Chondrocyte (in vitro differentiated cells): Measurements from ENCODE around the gene OSGEP. TPM values are rescaled to one million over a fixed set of nuclear protein-coding genes. Genes with fewer than 3 reads are reported as not detected.
A peak's percentile ranks its signal among the peaks of the same experiment; 100 is the strongest.
"Not testable (repeated sequence)": the region's sequence is repeated elsewhere in the genome, so short reads cannot be mapped to it uniquely, and the experiment has no call there.

Source experiments
- DNase-seq: peaks from one replicate; pipeline ENCODE4 v3.0.0; 2021; ENCODE audit warnings: mixed read lengths, low spot score
- H3K27ac Mint-ChIP-seq: one replicate; pipeline ENCODE4 v1.8.0; 2021; ENCODE audit warnings: mild to moderate bottlenecking, moderate library complexity, mixed read lengths; ENCODE audit not compliant: unreplicated experiment
- H3K27me3 Mint-ChIP-seq: 2 replicates; pipeline ENCODE4 v1.8.0; 2021; ENCODE audit warnings: low read depth, mixed read lengths
- H3K36me3 Mint-ChIP-seq: 2 replicates; pipeline ENCODE4 v1.8.0; 2021; ENCODE audit warnings: low read depth, mixed read lengths
- H3K4me1 Mint-ChIP-seq: 2 replicates; pipeline ENCODE4 v1.8.0; 2021; ENCODE audit warnings: low read depth, mild to moderate bottlenecking, mixed read lengths
- H3K4me3 Mint-ChIP-seq: one replicate; pipeline ENCODE4 v1.8.0; 2021; ENCODE audit warnings: mild to moderate bottlenecking, moderate library complexity, mixed read lengths; ENCODE audit not compliant: unreplicated experiment
- H3K9me3 Mint-ChIP-seq: 2 replicates; pipeline ENCODE4 v1.8.0; 2021; ENCODE audit warnings: low read depth, mixed read lengths
- CTCF ChIP-seq: fragments of 200-600 bp; sonication (generic); IDR thresholded peaks from 2 replicates; pipeline ENCODE4 v1.5.0; 2021; ENCODE audit warnings: antibody characterized with exemption, mild to moderate bottlenecking, moderate library complexity
- total RNA-seq: library from RNA; stranded (reverse); gene quantifications from 3 replicates; pipeline ENCODE4 v1.2.1, GENCODE V29; 2021

Gene OSGEP
- total RNA-seq, 1 donor from 2014 or later = 26.0 TPM

GRCh38 chr14:20460458-20461224 lies 6.0 kb upstream of the OSGEP start:
- TF ChIP-seq CTCF = no peak
- Mint-ChIP-seq H3K4me3 (peak overlapping the region; percentile 86), H3K4me1 (peaks cover 31% of the 10 kb centered on the region), H3K9me3 (no peaks in the 10 kb centered on the region), H3K27ac (peak overlapping the region; percentile 97), H3K27me3 (no peaks in the 10 kb centered on the region), H3K36me3 (peaks cover 12% of the 10 kb centered on the region)
- DNase-seq = no peak

- H3K4me1 Mint-ChIP-seq = peaks cover 31% of the 10 kb centered on the region
These were observed 3.6 kb upstream of the OSGEP start for GRCh38 chr14:20458031-20458789.

GRCh38 chr14:20456971-20457370 lies 2.4 kb upstream of the OSGEP start:
- Mint-ChIP-seq H3K27me3 (no peaks in the 10 kb centered on the region), H3K9me3 (no peaks in the 10 kb centered on the region), H3K27ac (no peak overlapping the region), H3K4me3 (no peak overlapping the region), H3K4me1 (peaks cover 28% of the 10 kb centered on the region), H3K36me3 (peaks cover 17% of the 10 kb centered on the region)
- no peak for TF ChIP-seq CTCF
- DNase-seq = no peak

More at GRCh38 chr14:20458031-20458789, 3.6 kb upstream of the OSGEP start:
- Mint-ChIP-seq H3K27ac (peak overlapping the region; percentile 73), H3K36me3 (peaks cover 12% of the 10 kb centered on the region), H3K9me3 (no peaks in the 10 kb centered on the region), H3K27me3 (no peaks in the 10 kb centered on the region), H3K4me3 (no peak overlapping the region)
- DNase-seq = no peak
- no peak for TF ChIP-seq CTCF

GRCh38 chr14:20455355-20456300 lies 1.0 kb upstream of the OSGEP start:
- no peaks in the 10 kb centered on the region for H3K9me3 Mint-ChIP-seq
- H3K27me3 Mint-ChIP-seq = no peaks in the 10 kb centered on the region
- no peak for DNase-seq
- peaks cover 23% of the 10 kb centered on the region for H3K4me1 Mint-ChIP-seq
- peaks cover 21% of the 10 kb centered on the region for H3K36me3 Mint-ChIP-seq
- no peak for TF ChIP-seq CTCF
- H3K4me3 Mint-ChIP-seq = no peak overlapping the region
- H3K27ac Mint-ChIP-seq = no peak overlapping the region

GRCh38 chr14:20452831-20453230 lies 1.8 kb downstream of the OSGEP start:
- H3K27ac Mint-ChIP-seq, H3K4me3 Mint-ChIP-seq, H3K27me3 Mint-ChIP-seq, H3K4me1 Mint-ChIP-seq, H3K9me3 Mint-ChIP-seq, DNase-seq: not testable (repeated sequence)
- peaks cover 33% of the 10 kb centered on the region for H3K36me3 Mint-ChIP-seq
